Suppressor macrophage (primary cell): Measurements from ENCODE around the gene CARD19.
"Not testable (repeated sequence)": the region's sequence is repeated elsewhere in the genome, so short reads cannot be mapped to it uniquely, and the experiment has no call there.

Experiments used
- DNase-seq, 4 experiments: peaks; one replicate each; pipeline ENCODE4 v3.0.0-alpha.2; 2020 to 2022

The CARD19 gene

GRCh38 chr9:93089024-93089423 lies 7.0 kb upstream of the CARD19 start:
- DNase-seq = no peak

DNA sequence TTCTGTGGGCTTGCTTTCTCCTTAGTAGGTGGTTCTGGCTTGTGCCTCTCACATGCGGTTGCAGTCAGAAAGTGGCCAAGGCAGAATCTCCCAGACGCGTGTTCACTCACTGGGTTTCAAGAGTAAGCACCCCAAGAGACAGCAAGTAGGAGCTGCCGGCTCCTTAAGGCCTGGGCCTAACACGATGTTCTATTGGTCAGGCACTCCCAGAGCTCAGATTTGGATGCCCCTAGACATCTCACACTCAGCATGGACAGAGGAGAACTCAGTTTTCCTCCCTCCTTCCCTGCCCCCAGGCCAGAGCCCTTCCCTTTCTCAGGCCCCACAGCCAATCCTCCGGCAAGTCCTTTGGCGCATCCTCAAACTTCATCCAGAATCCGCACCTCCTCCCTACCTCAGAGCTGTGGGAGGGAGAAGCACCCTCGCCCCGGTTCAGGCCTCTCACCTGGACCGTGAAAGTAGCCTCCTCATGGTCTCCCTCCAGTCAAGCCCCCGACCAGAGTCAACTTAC lies 6.5 kb upstream of the CARD19 start:
- no peak for DNase-seq

DNA sequence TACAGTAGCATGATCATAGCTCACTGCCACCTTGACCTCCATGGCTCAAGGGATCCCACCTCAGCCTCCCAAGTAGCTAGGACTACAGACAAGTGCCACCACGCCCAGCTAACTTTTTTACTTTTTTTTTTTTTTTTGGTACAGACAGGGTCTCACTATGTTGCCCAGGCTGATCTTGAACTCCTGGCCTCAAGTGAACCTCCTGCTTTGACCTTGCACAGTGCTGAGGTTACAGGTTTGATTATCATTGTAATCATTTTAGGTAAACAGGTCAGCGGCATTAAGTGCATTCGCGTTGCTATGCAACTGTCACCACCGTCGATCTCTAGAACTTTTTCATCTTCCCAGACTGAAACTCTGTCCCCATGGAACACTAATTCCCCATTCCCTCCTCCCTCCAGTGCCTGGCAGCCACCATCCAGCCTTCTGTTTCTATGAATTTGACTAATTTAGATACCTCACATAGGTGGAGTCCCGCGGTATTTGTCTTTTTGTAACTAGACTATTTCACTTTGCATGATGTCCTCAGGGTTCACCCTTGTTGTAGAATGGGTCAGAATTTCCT lies 5.8 kb upstream of the CARD19 start:
- DNase-seq = no peak

DNA sequence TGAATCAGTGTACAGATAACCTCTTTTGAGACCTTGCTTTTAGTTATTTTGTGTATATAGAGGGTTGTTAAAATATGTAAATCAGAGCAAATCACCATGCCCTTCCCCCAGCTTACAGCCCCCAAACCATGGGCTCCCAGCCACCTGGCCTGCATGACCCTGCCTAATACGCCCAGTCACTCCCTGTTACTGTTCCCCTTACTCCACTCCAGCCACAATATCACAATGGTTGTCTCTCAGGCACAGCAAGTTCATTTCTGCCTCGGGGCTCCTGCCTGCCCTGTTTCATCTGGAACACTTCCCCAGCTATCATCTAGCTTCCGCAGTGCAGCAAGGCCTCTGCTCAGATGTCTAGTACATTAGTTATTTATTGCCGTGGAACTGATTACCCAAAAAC lies 5.0 kb upstream of the CARD19 start:
- DNase-seq = no peak

DNA sequence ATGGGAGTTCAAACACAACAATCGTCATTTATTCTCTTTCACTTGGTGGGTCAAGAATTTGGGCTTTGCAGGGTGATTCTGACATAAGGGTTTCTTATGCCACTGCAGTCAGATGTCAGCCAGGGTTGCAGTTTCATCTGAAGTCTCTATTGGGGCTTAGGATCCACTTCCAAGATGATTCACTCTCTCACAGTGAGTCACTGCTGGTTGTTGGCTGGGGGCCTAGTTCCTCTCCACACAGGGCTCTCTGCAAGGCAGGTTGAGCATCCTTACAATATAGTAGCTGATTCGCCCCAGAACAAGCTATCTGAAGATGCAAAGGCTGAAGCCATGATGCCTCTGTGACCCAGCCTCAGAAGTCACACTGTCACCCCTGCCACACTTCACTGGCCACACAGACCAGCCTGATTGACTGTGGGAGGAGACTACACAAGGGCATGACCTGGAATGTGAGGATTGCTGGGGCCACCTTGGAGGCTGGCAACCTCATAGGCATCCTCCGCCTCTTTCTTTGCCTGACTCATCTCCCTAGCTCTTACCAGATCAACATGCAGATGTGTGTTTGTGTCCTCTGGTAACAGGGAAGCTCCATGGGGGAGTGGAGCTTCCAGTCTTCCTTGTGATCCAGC lies 4.5 kb upstream of the CARD19 start:
- peak; percentile 60 to 79 (median 63) for DNase-seq

- DNase-seq = no peak
Observed at GRCh38 chr9:93092251-93092991, 3.6 kb upstream of the CARD19 start.

DNA sequence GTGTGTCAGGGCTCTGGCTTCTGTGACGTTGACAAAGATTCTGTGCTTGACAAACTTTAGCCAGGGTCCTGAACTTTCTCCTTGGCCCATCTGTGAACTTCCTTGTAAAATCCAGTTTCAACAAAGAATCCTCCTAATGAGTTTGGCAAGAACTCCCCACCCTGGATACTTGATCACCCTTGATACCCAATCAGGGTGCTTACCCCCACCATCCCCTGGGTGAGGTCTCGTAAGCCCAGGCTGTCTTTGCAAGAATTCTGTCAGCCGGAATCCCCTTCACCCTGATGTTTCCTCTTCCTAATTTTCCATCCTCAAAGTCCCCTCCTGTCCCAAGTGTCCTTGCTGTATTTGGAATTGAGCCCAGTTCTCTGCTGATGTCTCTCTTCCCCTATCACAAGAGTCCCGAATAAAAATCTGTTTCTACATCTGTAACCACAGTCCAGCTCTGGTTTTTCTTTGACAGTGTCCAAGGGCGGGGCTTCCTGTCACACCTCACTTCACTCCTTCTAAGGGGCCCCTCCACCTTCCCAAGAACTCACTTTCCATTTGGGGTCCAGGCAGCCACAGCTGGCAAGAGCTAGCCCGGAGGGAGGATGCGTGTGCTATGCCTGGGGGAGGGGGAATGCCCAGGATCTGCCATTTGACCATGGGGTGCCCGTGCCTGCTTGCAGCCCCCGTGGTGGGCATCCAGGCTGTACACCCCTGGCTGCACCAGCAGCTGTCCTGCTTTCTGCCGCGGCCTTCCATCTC lies 2.7 kb upstream of the CARD19 start:
- DNase-seq = peak; percentile 43 to 70 (median 64)

DNA sequence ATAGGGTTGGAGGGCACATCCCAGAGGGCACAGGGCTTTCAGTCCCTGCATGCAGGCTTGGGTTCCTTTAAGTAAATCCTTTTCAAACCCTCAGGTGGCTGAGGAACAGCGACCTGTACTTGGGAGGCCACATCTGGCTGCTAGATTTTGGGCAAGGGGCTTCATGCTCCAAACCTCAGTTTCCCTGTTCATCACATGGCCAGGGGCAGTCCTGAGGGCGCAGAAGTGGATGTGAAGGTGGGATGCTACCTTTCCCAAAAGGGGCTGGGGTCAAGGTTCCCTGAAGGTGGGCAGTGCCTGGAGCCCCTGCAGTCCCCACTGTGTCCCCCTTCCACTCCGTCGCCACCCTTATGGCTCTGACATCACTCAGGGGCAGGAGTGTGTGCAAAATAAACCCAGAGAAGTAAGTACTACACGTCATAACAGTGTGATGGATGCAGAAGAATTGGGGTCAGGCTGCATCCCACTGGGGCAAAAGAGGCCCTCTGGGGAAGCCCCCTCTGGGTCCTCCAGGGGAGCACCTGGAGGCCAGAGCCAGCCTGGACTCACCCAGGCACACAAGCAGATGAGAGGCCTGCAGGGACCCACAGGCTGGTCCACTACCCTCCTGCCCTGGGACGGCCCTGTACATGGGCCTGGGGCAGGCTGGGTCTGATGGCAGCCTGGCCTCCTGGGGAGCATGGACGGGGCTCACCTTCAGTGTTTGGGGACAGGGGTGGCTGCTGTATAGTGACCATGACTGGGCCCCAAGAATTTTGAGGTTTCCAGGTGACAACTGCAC lies 1.9 kb upstream of the CARD19 start:
- no peak for DNase-seq

DNA sequence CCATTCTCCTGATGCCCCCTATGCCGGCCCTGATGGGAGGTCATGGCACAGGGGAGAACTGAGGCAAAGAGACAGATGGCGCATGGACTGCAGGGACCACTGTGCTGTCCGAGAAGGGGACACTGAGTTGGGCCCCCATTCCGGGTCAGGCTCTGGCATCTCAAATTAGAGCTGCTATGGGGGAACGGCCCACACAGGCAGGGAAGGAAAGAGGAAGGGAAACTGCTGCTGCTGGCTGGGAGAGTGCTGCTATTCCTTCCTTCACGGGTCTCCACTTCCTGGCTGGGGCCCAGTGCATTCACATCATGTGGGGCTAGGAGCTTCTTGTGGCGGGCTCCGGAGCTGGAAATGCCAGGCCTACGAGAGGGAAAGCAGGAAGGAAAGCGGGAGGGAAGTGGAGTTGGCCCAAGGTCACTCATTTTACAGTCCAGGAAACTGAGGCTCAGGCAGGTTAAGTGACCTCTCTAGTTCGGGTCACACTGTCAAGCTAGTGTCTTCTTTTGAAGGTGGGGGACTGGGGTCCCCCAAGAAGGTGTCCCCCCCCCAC lies 1.3 kb upstream of the CARD19 start:
- DNase-seq = peak; percentile 84 to 94 (median 92)

DNA sequence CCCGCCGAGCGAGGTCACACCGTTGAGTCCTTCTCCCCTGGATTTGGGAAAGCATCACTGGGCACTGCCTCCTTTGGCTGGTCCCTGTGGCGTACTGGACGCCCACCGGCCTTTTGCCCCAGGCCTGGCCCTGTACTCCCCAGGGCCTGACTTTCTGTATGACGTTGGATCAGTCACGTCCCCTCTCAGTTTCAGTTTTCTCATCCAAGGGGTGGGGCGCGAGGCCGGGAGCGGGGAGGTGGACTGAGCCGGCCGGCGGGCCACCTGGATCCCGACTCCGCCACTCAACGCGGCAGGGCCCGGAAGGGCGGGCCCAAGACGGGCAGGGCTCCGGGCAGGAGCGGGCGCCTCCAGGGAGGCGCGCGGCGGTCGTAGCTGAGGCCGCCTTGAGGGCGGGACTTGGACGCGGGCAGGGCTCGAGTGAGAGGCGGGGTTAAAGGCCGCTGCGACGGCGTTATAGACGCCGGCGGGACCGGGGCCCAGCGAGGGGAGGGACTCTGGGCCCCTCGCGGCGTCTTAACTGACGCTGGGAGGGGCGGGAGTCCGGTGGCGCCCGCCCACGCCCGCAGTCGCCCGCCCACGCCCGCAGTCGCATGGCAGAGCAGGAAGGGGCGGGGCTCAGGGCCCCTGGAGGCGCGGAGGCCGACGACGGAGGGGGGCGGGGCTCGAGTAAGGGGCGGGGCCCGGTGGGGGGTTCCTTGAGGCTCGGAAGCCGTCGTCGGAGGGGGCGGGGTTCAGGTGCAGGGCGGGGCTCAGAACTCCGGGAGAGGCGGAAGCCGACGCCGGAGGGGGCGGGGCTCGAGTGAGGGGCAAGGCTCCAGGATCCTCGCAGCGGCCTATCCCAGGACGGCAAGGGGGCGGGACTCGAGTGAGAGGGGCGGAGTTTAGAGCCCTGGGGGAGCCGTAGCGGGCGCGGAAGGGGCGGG lies 549 bp upstream of the CARD19 start:
- DNase-seq = peak; percentile 100

- DNase-seq = peak in 2 of 4 experiments; percentile 24 to 35
Observed at GRCh38 chr9:93096811-93097382, 880 bp downstream of the CARD19 start.

DNA sequence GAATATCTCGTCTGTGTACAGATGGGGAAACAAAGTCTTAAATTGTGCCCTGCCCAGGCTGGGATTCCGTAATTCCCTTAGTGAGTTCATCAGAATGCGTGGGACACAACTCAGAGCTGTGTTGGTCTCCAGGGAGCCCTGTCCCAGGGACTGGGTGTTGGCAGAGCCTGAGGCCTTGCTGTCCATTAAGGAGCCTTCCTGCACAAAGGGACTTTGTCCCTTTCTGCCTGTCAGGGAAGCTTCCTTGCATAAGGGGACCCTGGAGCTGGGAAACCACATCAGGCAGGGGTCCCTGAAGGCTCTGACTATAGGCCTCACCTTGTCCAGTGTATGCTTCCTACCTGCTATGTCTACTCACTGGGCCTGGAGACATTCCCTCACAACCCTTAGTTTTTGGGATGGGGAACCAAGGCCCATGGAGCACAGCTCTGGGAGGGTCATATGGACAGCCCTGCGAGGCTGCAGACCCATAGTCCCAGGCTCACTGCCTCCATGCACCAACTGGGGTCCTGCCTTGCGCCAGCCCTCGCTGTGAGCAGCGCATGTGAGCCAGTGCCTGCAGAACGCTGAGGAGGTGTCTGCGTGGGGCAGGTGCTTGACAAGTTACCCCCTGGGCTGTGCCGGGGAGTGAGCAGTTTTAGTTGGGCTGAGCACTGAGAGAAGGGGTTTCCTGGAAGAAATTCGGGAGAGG lies 1.6 kb downstream of the CARD19 start:
- peak; percentile 42 to 60 (median 56) for DNase-seq

GRCh38 chr9:93098236-93098946 lies 2.4 kb downstream of the CARD19 start:
- peak; percentile 94 to 99 (median 96) for DNase-seq

DNA sequence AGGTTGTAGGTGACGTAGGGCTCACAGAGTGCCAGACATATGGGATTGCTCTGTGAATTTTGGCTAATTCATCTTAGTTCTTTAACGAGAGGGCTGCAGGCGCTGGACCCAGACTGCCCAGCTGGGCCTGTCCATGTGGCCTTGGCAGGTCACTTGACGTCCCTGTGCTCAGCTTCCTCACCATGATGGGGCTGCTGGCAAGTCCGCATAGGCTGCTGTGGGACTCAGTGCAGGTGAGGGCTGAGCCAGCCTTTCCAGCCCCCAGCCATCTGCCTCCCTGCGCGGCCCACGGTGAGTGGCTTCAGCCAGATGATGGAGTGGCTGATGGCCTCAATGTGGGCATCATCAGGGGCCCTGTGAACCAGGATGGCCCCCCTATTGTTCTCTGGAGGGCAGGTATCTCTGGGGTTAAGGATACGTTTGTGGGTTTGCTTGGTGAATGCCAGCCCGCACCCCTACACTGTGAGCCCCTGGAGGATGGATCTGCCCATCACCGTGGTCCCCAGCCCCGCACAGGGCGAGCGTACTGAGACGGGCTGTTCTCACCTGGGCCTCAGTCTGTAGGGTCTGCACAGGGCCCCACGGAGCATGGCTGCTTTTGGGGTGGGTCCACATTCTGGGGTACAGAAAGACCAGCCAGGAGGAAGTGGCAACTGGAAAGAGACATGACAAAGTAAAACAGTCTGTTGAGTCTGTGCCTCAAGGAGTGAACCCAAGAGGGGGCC lies 3.7 kb downstream of the CARD19 start:
- no peak for DNase-seq

DNA sequence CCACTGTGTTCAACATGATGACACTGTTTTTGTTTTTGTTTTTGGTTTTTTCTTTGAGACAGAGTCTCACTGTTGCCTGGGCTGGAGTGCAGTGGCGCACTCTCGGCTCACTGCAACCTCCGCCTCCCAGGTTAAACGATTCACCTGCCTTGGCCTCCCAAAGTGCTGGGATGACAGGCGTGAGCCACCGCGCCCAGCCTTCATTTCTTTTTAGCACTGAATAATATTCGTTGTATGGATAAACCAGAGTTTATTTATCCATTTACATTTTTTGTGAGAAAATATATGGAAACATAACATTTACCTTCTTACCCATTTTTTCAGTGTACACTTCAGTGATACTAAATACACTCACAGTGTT lies 4.2 kb downstream of the CARD19 start:
- DNase-seq = no peak

DNA sequence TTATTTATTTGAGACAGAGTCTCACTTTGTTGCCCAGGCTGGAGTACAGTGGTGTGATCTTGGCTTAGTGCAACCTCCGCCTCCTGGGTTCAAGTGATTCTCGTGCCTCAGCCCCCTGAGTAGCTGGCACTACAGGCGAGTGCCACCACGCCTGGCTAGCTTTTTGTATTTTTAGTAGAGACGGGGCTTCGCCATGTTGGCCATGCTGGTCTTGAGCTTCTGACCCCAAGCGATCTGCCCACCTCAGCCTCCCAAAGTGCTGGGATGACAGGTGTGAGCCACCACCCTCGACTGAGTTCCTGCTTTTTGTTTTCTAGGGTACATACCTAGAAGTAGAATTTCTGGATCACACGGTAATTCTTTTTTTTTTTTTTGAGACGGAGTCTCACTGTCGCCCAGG lies 5.1 kb downstream of the CARD19 start:
- DNase-seq = not testable (repeated sequence)

DNA sequence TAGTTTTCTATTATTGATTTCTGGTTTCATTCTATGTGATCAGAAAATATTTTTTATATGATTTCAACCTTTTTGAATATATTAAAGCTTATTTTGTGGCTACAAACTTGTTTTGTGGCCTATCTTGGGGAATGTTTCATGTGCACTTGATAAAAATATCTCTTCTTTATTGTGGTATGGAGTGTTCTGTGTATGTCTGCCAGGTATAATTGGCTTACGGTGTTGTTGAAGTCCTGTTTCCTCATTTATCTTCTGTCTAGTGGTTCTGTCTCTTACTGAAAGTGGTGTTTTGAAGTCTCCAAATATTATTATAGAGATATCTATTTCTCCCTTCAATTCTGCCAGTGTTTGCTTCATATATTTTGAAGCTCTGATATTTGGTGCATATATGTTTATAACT lies 9.6 kb downstream of the CARD19 start:
- peak in 1 of 4 experiments; percentile 6 for DNase-seq

DNA sequence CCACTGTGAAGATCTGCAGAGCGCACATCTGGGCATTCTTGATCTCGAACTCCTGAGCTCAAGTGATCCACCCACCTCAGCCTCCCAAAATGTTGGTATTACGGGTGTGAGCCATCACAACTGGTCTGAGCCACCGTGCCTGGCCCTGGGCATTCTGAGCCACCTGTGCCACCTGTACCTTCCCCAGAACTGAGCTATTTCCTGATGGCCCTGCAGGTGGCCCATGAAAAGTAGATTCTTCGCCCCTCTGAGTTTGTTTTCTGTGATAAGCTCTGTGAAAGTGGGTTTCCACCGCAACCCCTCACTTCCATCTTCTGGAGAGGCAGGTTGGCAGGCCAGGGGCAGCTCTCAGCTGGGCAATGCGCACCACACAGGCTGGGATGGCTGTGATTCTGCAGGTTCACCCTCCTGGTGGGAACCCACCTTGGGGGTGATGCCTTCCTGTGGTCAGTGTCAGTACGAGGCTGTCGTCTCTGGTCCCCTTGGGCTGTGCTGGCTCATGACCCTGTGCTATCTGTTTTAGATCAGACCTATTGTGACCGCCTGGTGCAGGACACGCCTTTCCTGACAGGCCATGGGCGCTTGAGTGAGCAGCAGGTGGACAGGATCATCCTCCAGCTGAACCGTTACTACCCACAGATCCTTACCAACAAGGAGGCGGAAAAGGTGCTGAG lies 11.3 kb downstream of the CARD19 start:
- DNase-seq = no peak
